ENCODE data around the gene FKBP11.
"Not testable (repeated sequence)": the region's sequence is repeated elsewhere in the genome, so short reads cannot be mapped to it uniquely, and the experiment has no call there.

The FKBP11 gene

DNA sequence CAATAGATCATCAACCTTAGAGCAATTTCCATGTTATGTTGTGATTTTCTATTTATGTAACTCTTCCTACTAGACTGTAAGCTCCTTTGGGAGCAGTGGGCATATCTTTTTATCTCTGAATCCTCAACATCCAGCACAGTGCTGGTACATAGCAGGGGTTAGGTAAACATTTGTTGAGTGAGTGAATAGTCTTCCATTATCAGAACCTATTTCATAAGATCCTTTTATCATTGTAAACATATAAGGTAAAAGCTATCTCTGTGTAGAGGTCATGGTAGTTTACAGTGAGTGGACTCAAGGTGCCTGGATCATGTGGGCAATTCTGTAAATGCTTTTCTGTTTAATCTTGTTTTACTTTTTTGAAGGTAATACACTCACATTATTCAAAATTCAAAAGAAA is 15.1 kb downstream of the FKBP11 start:
- Histone ChIP-seq H3K9me3 (ENCODE audit: insufficient read depth, low read length) (no peaks in the 10 kb centered on the region), H4K20me1 (ENCODE audit: insufficient read depth, low read length) (no peaks in the 10 kb centered on the region), H3K79me2 (ENCODE audit: low read length) (no peaks in the 10 kb centered on the region), H3K27me3 (ENCODE audit: low read depth, low read length) (no peaks in the 10 kb centered on the region; the same call in 1 of the 2 replicates), H3K4me3 (ENCODE audit: low read length) (no peak overlapping the region), H3K36me3 (replicated peaks; ENCODE audit: low read depth, low read length) (no peaks in the 10 kb centered on the region), H3K4me2 (ENCODE audit: low read length) (no peak overlapping the region), H3K4me1 (ENCODE audit: low read length) (no peaks in the 10 kb centered on the region), H3K9ac (ENCODE audit: low read length) (no peak overlapping the region), H3K27ac (ENCODE audit: low read length) (no peak overlapping the region), H2AFZ (ENCODE audit: low read depth, low read length) (no peak overlapping the region)
- TF ChIP-seq EZH2phosphoT487 (IDR thresholded peaks at IDR 0.05; ENCODE audit: low read depth) = no peak
- TF ChIP-seq, protein P1, sequence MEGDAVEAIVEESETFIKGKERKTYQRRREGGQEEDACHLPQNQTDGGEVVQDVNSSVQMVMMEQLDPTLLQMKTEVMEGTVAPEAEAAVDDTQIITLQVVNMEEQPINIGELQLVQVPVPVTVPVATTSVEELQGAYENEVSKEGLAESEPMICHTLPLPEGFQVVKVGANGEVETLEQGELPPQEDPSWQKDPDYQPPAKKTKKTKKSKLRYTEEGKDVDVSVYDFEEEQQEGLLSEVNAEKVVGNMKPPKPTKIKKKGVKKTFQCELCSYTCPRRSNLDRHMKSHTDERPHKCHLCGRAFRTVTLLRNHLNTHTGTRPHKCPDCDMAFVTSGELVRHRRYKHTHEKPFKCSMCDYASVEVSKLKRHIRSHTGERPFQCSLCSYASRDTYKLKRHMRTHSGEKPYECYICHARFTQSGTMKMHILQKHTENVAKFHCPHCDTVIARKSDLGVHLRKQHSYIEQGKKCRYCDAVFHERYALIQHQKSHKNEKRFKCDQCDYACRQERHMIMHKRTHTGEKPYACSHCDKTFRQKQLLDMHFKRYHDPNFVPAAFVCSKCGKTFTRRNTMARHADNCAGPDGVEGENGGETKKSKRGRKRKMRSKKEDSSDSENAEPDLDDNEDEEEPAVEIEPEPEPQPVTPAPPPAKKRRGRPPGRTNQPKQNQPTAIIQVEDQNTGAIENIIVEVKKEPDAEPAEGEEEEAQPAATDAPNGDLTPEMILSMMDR (IDR thresholded peaks at IDR 0.05; ENCODE audit: low read depth, low read length) = no peak

DNA sequence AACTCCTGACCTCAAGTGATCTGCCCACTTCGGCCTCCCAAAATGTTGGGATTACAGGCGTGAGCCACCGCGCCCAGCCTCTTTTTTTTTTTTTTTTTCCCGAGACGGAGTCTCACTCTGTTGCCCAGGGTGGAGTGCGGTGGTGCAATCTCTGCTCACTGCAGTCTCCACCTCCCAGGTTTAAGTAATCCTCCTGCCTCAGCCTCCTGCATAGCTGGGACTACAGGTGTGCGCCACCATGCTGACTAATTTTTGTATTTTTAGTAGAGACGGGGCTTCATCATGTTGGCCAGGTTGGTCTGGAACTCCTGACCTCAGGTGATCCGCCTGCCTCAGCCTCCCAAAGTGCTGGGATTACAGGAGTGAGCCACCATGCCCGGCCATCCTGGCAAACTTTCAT is 15.6 kb downstream of the FKBP11 start:
- not testable (repeated sequence) for H3K9ac ChIP-seq (ENCODE audit: low read length); H3K79me2 ChIP-seq (ENCODE audit: low read length); H2AFZ ChIP-seq (ENCODE audit: low read depth, low read length); H3K36me3 ChIP-seq (replicated peaks; ENCODE audit: low read depth, low read length); H3K9me3 ChIP-seq (ENCODE audit: insufficient read depth, low read length); H3K4me3 ChIP-seq (ENCODE audit: low read length); H3K27ac ChIP-seq (ENCODE audit: low read length); H4K20me1 ChIP-seq (ENCODE audit: insufficient read depth, low read length); H3K4me2 ChIP-seq (ENCODE audit: low read length); H3K27me3 ChIP-seq (ENCODE audit: low read depth, low read length); H3K4me1 ChIP-seq (ENCODE audit: low read length)

DNA sequence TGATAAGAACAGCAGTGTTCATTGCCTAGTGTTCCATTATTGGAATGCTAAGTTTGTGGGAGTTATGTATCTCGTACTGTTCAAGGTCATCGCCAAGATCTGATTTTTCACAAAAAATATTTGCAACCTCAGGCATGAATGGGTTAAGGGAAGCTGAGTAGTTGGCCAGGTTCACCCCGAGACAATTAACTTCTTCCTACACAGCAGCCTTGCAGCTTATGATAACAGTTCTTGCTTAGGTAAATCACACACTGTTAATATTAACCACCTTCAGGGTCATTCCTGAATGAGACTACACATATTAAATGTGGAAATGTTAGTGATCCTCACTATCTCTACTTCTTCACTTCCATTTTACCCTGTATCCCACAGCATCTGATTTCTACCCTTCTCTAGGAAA is 18.0 kb downstream of the FKBP11 start:
- Histone ChIP-seq H3K9me3 (ENCODE audit: insufficient read depth, low read length) (no peaks in the 10 kb centered on the region), H3K27me3 (ENCODE audit: low read depth, low read length) (no peaks in the 10 kb centered on the region; the same call in 1 of the 2 replicates)

DNA sequence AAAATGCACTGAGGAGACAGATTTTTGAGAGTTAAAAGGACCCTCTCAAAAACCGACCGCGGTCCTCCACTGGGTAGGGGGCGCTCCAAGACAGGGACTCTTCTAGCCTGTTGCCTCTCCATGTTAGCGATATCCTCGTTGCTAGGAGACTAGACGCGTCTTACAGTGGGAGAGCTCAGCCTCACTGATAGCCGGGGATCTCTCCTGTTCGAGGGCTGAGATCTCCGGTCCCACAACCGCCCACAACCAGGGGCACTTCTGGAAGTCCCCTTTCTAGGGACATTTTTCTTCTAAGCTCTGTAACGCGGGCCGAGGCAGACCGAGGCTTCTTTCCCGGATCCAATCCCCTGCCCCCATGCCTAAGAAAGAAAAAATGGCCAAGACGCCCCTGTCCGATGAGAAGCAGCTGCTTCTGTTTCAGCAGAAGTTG is 21.3 kb downstream of the FKBP11 start:
- no peaks in the 10 kb centered on the region for H3K79me2 ChIP-seq (ENCODE audit: low read length)
- peak overlapping the region; percentile 68 for H3K4me2 ChIP-seq (ENCODE audit: low read length)
- H2AFZ ChIP-seq (ENCODE audit: low read depth, low read length) = peak overlapping the region; percentile 32; the same call in 1 of the 2 replicates
- H3K9me3 ChIP-seq (ENCODE audit: insufficient read depth, low read length) = no peaks in the 10 kb centered on the region
- H3K27ac ChIP-seq (ENCODE audit: low read length) = no peak overlapping the region
- no peaks in the 10 kb centered on the region for H4K20me1 ChIP-seq (ENCODE audit: insufficient read depth, low read length)
- H3K36me3 ChIP-seq (replicated peaks; ENCODE audit: low read depth, low read length) = no peaks in the 10 kb centered on the region
- H3K27me3 ChIP-seq (ENCODE audit: low read depth, low read length) = no peaks in the 10 kb centered on the region; the same call in 1 of the 2 replicates
- peaks cover 7% of the 10 kb centered on the region for H3K4me1 ChIP-seq (ENCODE audit: low read length)
- peak overlapping the region; percentile 76 for H3K4me3 ChIP-seq (ENCODE audit: low read length)
- H3K9ac ChIP-seq (ENCODE audit: low read length) = no peak overlapping the region
- TF ChIP-seq, protein P1 (IDR thresholded peaks at IDR 0.05; ENCODE audit: low read depth, low read length) = peak; percentile 47
- no peak for TF ChIP-seq EZH2phosphoT487 (IDR thresholded peaks at IDR 0.05; ENCODE audit: low read depth)

More for the DNA sequence above, 18.0 kb downstream of the FKBP11 start:
- Histone ChIP-seq H4K20me1 (ENCODE audit: insufficient read depth, low read length) (no peaks in the 10 kb centered on the region), H3K4me1 (ENCODE audit: low read length) (no peaks in the 10 kb centered on the region), H3K4me2 (ENCODE audit: low read length) (no peak overlapping the region), H3K27ac (ENCODE audit: low read length) (no peak overlapping the region), H3K79me2 (ENCODE audit: low read length) (no peaks in the 10 kb centered on the region), H3K36me3 (replicated peaks; ENCODE audit: low read depth, low read length) (no peaks in the 10 kb centered on the region), H2AFZ (ENCODE audit: low read depth, low read length) (no peak overlapping the region), H3K4me3 (ENCODE audit: low read length) (no peak overlapping the region), H3K9ac (ENCODE audit: low read length) (no peak overlapping the region)
- TF ChIP-seq EZH2phosphoT487 (IDR thresholded peaks at IDR 0.05; ENCODE audit: low read depth) = no peak
- TF ChIP-seq, protein P1 (IDR thresholded peaks at IDR 0.05; ENCODE audit: low read depth, low read length) = no peak

Data from OCI-LY3 (cell line).